ENCODE results near the gene LRRK2.
"Not testable (repeated sequence)": the region's sequence is repeated elsewhere in the genome, so short reads cannot be mapped to it uniquely, and the experiment has no call there.

Gene LRRK2

GRCh38 chr12:40224439-40225291, at the start of gene LRRK2:
Gene LRRK2 (plus strand): TSS chr12:40224997. CDS start chr12:40225132, 135 bp downstream.
- DNase-seq (ENCODE audit: low read depth in 4 of 4, low spot score in 1 of 4): peak in 2 of 4 experiments; percentile 4 to 18

DNA sequence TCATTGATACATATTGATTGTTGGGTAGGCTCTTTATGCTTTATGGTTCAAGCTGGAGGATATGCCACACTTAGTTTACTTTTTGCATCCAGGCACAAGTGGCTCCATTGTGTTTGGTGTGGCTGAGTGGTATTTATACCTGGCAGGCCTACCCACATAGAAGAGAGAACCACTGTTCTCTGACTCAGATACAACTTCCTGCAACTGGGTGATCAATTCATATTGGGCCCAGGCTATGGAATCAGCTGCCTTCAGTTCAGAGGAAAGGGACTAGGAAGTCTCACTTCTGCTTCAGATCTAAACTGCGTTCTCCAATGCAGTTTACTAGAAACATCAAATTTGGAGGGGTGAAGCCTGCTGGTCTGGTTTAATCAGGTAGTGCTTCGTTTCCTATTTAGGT, 49.8 kb upstream of the LRRK2 start:
- no peak for DNase-seq (ENCODE audit: low read depth in 4 of 4, low spot score in 1 of 4)

DNA sequence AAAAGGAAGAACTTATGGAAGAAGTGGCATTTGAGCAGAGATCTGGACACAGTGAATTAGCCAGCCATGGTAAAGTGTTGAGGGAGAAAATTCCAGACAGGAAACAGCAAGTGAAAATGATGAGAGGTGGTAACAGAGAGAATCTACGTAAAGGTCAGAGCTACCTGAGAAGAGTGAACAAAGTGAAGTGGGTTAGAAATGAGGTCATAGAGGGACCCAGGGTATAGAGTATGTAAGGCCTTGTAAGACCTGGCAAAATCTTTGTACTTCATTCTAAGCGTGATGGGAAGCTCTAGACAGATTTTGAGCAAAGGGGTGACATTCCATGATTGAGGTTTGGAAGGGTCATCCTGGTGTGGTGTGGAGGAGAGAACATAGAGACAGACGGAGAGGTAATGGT, 49.3 kb upstream of the LRRK2 start:
- no peak for DNase-seq (ENCODE audit: low read depth in 4 of 4, low spot score in 1 of 4)

DNA sequence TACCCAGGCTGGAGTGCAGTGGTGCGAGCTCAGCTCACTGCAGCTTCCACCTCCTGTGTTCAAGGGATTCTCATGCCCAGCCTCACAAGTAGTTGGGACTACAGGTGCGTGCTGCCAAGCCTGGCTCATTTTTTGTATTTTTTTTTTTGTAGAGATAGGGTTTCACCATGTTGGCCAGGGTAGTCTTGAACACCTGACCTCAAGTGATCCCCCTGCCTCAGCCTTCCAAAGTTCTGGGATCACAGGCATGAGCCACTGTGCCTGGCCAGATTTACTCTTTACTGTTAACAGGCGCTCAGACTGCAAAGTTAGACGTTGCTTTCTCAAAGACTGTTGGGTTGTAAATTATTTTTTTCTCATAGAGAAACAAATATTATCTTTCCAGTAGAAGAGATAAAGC, 46.1 kb upstream of the LRRK2 start:
- no peak for DNase-seq (ENCODE audit: low read depth in 4 of 4, low spot score in 1 of 4)

GRCh38 chr12:40181490-40181889, 43.3 kb upstream of the LRRK2 start:
- no peak for DNase-seq (ENCODE audit: low read depth in 4 of 4, low spot score in 1 of 4)

- DNase-seq (ENCODE audit: low read depth in 4 of 4, low spot score in 1 of 4): no peak
These were observed 41.1 kb upstream of the LRRK2 start for GRCh38 chr12:40183715-40184114.

DNA sequence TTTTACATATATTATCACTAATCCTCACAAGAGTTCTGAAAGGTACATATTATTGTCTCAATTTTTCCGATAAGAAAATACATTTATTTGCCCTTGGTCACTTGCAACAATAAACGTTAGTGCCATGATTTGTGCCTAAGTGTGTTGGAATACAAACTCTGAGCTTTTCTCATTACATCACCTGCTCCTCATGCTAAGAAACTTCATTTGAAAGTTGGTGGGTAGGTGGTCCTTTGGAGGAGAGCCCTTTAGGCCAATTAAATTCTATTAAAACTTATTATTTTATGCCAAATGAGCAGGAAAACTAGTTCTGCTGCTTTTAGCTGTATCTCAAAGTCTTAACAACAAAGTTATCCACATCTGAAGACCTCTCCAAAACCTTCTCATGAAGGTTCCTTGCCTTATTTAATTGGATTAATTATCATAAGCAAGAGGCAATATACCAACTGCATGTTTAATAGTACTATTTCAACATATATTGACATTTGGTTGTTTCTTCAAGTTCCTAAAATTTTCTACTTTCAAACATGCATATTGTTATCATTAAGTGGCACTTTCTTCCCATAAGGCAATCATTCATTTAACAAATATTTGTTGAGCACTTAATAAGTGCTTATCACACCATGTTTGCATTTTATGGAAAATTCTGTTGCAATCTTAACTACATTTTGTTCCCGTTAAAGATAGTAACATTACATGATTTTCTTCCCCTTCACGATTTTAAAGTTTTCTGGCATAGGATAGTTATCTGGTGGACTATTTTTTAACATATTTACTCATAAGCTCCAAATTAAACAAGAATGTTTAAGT, 40.1 kb upstream of the LRRK2 start:
- no peak for DNase-seq (ENCODE audit: low read depth in 4 of 4, low spot score in 1 of 4)

DNA sequence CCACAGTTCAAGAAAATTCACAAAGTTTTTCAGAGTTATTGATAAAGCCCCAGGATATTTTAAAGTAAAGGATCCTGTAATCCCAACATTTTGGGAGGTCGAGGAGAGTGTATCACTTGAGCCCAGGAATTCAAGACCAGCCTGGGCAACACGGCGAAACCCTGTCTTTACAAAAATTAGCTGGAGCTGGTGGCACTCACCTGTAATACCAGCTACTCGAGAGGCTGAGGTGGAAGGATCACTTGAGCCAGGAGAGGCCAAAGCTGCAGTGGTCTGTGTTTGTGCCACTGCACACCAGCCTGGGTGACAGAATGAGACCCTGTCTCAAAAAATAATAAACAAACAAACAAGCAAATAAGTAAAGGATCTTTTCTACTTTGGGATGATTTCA, 39.5 kb upstream of the LRRK2 start:
- DNase-seq (ENCODE audit: low read depth in 4 of 4, low spot score in 1 of 4): no peak

DNA sequence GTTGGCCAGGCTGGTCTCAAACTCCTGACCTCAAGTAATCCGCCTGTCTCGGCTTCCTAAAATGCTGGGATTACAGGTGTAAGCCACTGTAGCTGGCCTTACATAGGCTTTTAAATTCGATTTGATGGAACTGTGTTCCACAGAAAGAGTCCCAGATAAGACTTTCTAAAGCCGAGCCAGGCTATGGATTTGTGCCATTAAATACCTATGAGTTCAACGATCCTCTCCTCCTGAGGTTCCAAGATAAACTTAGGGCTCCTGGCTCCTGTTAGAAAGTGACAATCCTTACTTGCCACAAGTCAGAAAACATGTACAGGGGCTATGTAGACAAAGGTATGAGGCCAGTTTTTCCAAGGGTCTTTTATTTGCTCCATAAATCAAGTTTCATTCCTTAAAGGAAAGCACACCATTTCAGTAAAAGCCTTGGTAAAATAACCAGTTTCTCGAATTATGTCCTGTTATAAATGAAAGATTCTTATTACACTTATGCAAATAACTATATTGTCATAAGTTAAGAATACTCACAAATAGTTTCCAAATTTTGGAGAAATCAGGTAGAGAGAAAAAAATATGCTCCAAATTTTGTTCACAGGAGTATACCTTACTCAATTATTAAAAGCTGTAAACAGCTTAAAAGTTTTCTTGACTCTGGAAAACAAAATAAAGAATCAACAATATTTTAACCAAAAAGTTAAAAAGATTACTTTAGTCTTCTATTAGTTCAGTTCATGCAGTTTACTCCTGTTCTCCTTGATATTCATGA, 36.1 kb upstream of the LRRK2 start:
- no peak for DNase-seq (ENCODE audit: low read depth in 4 of 4, low spot score in 1 of 4)

DNA sequence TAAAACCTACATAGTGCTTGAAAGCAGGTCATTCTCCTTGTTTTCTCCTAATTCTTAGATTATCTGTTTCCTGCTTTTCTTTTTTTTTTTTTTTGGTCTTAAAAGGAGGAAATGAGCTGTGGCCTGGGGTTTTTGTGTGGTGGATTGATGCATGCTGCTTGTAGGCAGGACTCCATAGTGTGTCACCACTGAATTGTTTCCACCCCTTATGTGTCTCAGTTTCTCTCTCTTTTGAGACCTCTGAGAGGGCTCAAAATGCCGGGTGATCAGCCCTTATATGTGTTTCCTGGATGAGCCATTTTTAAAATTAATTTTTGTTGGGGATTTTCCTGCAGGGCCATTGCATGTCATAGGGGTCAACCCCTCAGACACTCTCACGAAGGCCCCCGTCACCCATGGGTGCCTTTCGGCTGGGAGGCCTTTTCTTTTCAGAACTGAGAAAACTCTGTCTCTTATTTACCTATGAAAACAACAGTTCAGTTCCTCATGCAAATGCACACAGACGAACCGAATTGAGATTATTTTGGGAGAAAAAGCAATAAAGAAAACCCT, 32.0 kb upstream of the LRRK2 start:
- no peak for DNase-seq (ENCODE audit: low read depth in 4 of 4, low spot score in 1 of 4)

DNA sequence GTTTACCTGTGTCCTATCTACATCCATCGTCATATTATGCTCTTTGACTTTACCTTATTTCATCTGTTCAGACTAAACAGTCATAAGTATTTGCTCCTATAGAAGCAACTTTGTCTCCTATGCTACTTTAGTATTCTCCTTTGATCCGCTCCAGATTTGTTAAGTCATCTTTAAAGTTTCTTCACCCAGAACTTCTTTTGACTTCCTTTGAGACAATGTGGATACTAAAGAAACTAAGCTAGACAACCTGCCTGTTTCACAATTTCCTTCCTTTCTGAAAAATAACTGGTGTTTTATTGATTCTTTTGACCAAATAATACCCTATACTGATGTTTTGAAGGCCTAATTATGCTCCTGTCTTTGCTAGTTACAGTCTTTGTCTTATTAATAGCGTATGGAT, 30.0 kb upstream of the LRRK2 start:
- DNase-seq (ENCODE audit: low read depth in 4 of 4, low spot score in 1 of 4): no peak

DNA sequence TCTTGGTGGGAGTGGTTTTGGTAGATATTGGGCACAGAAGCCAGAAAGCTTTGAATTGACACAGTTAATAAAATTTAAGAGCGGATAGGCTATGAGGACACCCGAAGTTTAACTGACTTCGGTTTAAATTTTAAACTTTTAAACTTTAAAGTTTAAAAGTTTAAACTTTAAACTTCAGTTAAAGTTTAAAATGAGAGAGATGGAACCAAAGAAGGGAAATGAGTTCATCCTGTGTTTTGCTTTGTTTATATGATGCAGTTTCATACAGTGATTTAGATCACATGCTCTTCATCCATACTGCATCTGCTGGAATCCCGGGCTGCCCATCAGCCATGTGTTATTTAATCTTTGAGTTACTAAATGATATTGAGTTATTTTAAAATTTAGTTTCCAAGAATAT, 27.2 kb upstream of the LRRK2 start:
- no peak for DNase-seq (ENCODE audit: low read depth in 4 of 4, low spot score in 1 of 4)

GRCh38 chr12:40198601-40199000, 26.2 kb upstream of the LRRK2 start:
- DNase-seq (ENCODE audit: low read depth in 4 of 4, low spot score in 1 of 4): no peak

GRCh38 chr12:40202095-40203059, 22.4 kb upstream of the LRRK2 start:
- no peak for DNase-seq (ENCODE audit: low read depth in 4 of 4, low spot score in 1 of 4)

DNA sequence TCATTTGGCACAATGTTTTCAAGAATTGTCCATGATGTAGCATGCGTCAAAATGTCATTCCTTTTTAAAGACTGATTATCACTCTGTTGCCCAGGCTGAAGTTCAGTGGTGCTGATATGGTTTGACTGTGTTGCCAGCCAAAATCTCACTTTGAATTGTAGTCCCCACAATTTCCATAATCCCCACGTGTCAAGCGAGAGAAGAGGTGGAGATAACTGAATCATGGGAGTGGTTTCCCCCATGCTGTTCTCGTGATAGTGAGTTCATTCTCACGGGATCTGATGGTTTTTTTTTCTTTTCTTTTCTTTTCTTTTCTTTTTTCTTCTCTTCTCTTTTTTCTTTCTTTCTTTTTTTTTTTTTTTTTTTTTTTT, 21.8 kb upstream of the LRRK2 start:
- no peak for DNase-seq (ENCODE audit: low read depth in 4 of 4, low spot score in 1 of 4)

GRCh38 chr12:40204337-40204736, 20.5 kb upstream of the LRRK2 start:
- no peak for DNase-seq (ENCODE audit: low read depth in 4 of 4, low spot score in 1 of 4)

DNA sequence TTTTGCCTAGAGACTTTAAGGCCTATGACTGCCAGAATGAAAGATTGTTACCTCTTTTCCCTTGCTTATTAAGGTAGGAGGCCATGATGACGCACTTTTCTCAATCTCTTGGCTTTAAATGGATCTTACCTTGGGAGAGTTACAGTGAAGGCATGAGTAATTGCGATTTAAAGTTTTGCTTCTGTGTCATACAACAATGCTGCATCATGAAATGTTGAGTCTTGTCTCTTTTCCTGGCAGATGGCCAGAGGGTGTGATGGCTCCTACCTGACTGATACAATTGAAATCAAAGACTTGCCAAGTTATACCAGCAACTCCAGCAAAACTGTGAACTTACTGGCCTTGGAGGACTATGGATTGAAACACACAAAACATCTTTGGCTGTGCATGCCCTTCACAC, 17.2 kb upstream of the LRRK2 start:
- no peak for DNase-seq (ENCODE audit: low read depth in 4 of 4, low spot score in 1 of 4)

- no peak for DNase-seq (ENCODE audit: low read depth in 4 of 4, low spot score in 1 of 4)
These were observed 15.9 kb upstream of the LRRK2 start for GRCh38 chr12:40208707-40209446.

DNA sequence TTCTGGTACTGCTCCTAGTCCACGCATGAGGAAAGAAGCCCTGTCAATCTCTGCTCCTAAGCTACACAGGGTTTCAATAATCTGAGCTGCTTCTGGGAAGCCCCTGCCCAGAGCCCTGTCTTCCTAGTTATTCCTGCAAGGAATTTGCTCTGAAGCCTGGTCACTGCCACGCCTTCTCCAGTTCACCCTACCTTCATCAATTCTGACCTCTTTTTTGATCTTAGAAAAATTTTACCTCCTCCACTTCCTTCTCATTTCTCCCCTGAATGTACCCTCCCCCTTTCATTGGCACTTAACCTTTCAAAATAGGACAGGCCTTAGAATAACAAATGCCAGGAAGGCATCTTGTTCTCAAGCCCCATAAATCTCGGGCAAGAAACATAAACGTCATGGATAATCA, 14.9 kb upstream of the LRRK2 start:
- DNase-seq (ENCODE audit: low read depth in 4 of 4, low spot score in 1 of 4): no peak

DNA sequence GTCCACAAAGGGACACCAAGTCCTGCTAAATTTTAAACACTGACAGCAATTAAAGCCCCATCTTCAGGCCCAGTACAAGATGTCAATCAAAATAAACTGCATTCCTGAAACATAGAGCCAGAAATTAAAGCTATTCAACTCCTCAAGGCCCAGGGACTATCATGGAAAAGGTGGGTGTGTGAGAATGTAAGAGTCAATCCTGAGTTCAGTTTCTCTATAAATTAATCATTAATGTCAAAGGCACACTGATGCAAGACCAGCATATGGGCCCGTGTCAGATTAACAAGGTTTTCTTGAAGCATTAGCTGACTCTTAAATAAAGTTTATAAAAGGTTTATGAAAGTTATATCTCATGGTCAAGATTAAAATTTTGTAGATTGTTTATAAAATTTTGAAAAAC, 13.6 kb upstream of the LRRK2 start:
- not testable (repeated sequence) for DNase-seq (ENCODE audit: low read depth in 4 of 4, low spot score in 1 of 4)

Measured in stimulated activated CD4-positive, alpha-beta T cell treated with anti-CD3 and anti-CD28 coated beads, Interleukin-1b, Interleukin-23, amount 100 ng/mL, for 24 hours (primary cell).